Parathyroid adenoma (tissue), 2 donors: ENCODE data around the gene ARHGAP6.

Source experiments
- H2AFZ ChIP-seq: fragments of 300-600 bp; sonication (generic); one replicate; pipeline ENCODE4 v1.7.0; 2017; ENCODE audit warnings: antibody characterized with exemption, mild to moderate bottlenecking
- H3K27ac ChIP-seq: fragments of 300-600 bp; sonication (generic); one replicate; pipeline ENCODE4 v1.7.0; 2017
- H3K27me3 ChIP-seq: fragments of 300-600 bp; sonication (generic); one replicate; pipeline ENCODE4 v1.7.0; 2017; ENCODE audit warnings: low read length; ENCODE audit not compliant: control insufficient read depth, insufficient read depth
- H3K36me3 ChIP-seq: fragments of 300-600 bp; sonication (generic); one replicate; pipeline ENCODE4 v1.7.0; 2017; ENCODE audit warnings: low read length; ENCODE audit not compliant: control insufficient read depth, insufficient read depth
- H3K4me1 ChIP-seq: fragments of 300-600 bp; sonication (generic); one replicate; pipeline ENCODE4 v1.7.0; 2017; ENCODE audit warnings: control low read depth
- H3K4me2 ChIP-seq: fragments of 300-600 bp; sonication (generic); one replicate; pipeline ENCODE4 v1.7.0; 2017; ENCODE audit warnings: low read length
- H3K4me3 ChIP-seq: fragments of 300-600 bp; sonication (generic); one replicate; pipeline ENCODE4 v1.7.0; 2017; ENCODE audit warnings: low read depth, low read length
- H3K79me2 ChIP-seq: fragments of 300-600 bp; sonication (generic); one replicate; pipeline ENCODE4 v1.7.0; 2017; ENCODE audit warnings: control low read depth
- H3K9ac ChIP-seq: fragments of 300-600 bp; sonication (generic); one replicate; pipeline ENCODE4 v1.7.0; 2017; ENCODE audit warnings: mild to moderate bottlenecking
- H3K9me3 ChIP-seq: fragments of 300-600 bp; sonication (generic); one replicate; pipeline ENCODE4 v1.7.0; 2017; ENCODE audit warnings: low read length; ENCODE audit not compliant: control insufficient read depth
- CTCF ChIP-seq: fragments of 300-600 bp; sonication (generic); IDR thresholded peaks from one replicate; pipeline ENCODE4 v1.7.0; 2017; ENCODE audit warnings: antibody characterized with exemption, mild to moderate bottlenecking
- donor health status: primary hyperparathyroidism.

ARHGAP6 gene

DNA sequence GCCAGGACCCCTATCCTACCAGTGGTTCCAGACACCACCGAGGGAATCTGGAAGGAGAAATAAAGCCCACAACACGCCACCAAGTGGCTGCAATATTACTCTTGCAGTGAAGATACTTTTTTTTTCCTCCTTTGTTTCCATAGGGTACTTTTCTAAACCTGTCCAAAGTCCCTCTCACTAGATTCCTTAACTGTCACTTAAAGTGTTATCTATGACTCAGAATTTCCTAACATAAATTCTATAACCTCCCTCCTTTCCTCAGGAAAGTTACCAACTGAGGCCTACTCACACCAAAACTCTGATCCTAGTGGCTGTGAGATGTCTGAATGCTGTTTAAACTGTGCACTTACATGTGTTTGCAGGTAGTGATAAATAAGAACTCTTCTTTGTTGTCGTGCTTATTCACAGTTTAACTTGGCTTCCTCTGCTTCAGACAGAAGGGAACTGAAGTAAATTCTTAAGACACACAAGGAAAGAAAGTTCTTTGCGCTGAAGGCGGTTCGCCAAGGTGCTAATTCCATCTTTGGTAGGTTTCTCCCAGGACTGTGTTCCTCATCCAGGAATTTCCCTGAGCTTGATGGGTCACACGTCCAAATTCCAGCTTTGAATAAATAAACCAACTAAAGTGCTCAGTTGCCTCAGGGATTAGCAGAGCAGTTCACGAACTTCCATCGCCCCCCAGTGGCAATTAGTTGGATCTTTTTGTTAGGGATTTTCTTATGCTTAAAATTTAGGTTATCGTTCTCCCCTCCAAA, 565.3 kb downstream of the ARHGAP6 start:
- H3K4me1 ChIP-seq: peaks cover 10% of the 10 kb centered on the region
- H3K4me3 ChIP-seq: no peak overlapping the region
- no peaks in the 10 kb centered on the region for H3K36me3 ChIP-seq
- H3K27me3 ChIP-seq: no peaks in the 10 kb centered on the region
- H2AFZ ChIP-seq: peak overlapping the region; percentile 52
- H3K9me3 ChIP-seq: no peaks in the 10 kb centered on the region
- peak overlapping the region; percentile 80 for H3K27ac ChIP-seq
- H3K9ac ChIP-seq: no peak overlapping the region
- no peaks in the 10 kb centered on the region for H3K79me2 ChIP-seq
- no peak overlapping the region for H3K4me2 ChIP-seq
- peak; percentile 60 for TF ChIP-seq CTCF

DNA sequence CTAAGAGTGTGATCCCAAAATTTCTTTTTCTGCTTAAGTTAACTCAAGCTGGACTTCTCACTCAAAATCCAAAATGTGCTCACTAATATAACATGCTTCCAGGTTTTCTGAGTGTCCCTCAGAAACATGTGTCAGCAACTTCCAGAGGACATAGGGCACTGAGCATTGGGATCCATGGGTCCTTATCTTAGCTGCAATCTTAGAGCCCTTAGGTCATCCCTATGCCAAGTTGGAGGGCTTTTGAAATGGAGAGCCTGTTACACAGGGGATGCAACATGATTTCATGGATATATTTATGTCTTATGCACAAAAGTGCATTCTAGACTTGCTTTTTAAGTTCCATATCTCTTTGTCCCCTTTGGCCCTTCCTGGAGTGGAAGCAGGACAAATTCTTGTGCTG, 566.3 kb downstream of the ARHGAP6 start:
- Histone ChIP-seq H3K27ac (peak overlapping the region; percentile 19), H3K79me2 (no peaks in the 10 kb centered on the region), H3K4me2 (no peak overlapping the region), H2AFZ (no peak overlapping the region), H3K27me3 (no peaks in the 10 kb centered on the region), H3K9ac (no peak overlapping the region), H3K9me3 (no peaks in the 10 kb centered on the region), H3K4me3 (no peak overlapping the region), H3K4me1 (peaks cover 10% of the 10 kb centered on the region), H3K36me3 (no peaks in the 10 kb centered on the region)
- TF ChIP-seq CTCF: no peak

DNA sequence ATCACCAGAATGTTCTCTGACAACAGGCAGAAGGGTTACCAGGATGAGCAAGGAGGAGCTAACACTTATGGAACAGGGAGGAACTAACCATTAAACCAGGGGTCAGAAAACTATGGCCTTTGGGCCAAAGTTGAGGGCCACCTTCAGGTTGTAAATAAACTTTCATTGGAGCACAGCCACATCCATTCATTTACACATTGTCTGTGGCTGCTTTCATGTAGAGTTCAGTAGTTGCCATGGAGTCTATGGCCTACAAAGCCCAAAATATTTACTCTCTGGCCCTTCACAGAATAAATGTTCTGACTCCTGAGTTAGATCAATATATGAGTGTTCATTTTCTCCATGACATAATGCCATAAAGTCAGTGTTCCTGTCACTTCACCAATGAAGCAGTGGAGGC, 567.8 kb downstream of the ARHGAP6 start:
- Histone ChIP-seq H3K27me3 (no peaks in the 10 kb centered on the region), H3K27ac (no peak overlapping the region), H3K9me3 (no peaks in the 10 kb centered on the region), H3K4me2 (no peak overlapping the region), H3K4me3 (no peak overlapping the region), H3K79me2 (no peaks in the 10 kb centered on the region), H3K9ac (no peak overlapping the region), H3K4me1 (peaks cover 10% of the 10 kb centered on the region), H2AFZ (no peak overlapping the region), H3K36me3 (no peaks in the 10 kb centered on the region)
- TF ChIP-seq CTCF: no peak

DNA sequence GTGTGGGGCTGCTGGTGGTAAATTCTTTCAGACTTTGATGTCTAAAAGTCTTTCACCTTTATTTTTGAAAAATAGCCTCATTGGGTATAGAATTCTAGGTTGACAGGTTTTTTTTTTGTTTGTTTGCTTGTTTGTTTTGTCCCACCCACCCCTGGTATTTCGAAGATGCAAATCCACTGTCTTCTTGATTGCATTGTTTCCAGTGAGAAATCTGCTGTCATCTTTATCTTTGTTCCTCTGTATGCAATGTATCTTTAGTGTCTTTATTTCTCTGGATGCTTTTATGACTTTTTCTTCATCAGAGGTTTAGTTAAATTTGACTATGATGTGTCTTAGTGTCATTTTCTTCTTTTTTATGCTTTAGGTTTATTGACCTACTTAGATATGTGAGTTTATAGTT, 575.9 kb downstream of the ARHGAP6 start:
- no peak overlapping the region for H3K9ac ChIP-seq
- H3K9me3 ChIP-seq: no peaks in the 10 kb centered on the region
- H3K4me2 ChIP-seq: no peak overlapping the region
- H3K79me2 ChIP-seq: no peaks in the 10 kb centered on the region
- H3K27ac ChIP-seq: no peak overlapping the region
- no peak overlapping the region for H3K4me3 ChIP-seq
- H3K4me1 ChIP-seq: no peaks in the 10 kb centered on the region
- H2AFZ ChIP-seq: no peak overlapping the region
- TF ChIP-seq CTCF: no peak
- H3K27me3 ChIP-seq: no peaks in the 10 kb centered on the region
- no peaks in the 10 kb centered on the region for H3K36me3 ChIP-seq
